Sigmoid colon (tissue), 7 donors: ENCODE measurements around the gene CASKIN2. TPM values are rescaled to one million over a fixed set of nuclear protein-coding genes. Genes with fewer than 3 reads are reported as not detected.
A peak's percentile ranks its signal among the peaks of the same experiment; 100 is the strongest.

Source experiments
- DNase-seq: peaks from one replicate; pipeline ENCODE4 v3.0.0-alpha.2; 2019
- H3K27ac ChIP-seq, 4 donors: fragments of 200-600 bp; sonication (generic); one replicate each; pipeline ENCODE4 v1.5.1; 2016 to 2019; ENCODE audit warnings: mild to moderate bottlenecking in 1 of 4
- H3K27me3 ChIP-seq, 3 donors: fragments of 200-600 bp; sonication (generic); one replicate each; pipeline ENCODE4 v1.5.1; 2019; ENCODE audit warnings: mild to moderate bottlenecking in 1 of 3
- H3K36me3 ChIP-seq, 4 donors: fragments of 200-600 bp; sonication (generic); one replicate each; pipeline ENCODE4 v1.5.1; 2016 to 2019
- H3K4me1 ChIP-seq, 4 donors: fragments of 200-600 bp; sonication (generic); one replicate each; pipeline ENCODE4 v1.5.1; 2017 to 2019
- H3K4me3 ChIP-seq, 4 donors: fragments of 200-600 bp; sonication (generic); one replicate each; pipeline ENCODE4 v1.5.1; 2017 to 2019; ENCODE audit warnings: mild to moderate bottlenecking in 2 of 4, moderate library complexity in 1 of 4
- H3K9me3 ChIP-seq, 4 donors: fragments of 200-600 bp in 3 of 4; sonication (generic) in 3 of 4; one replicate each; pipeline versions ENCODE4 v1.5.1 to v1.6.1; 2013 to 2019
- CTCF ChIP-seq, 4 experiments: fragments of 450-650 bp in 3 of 4; fragments of 200-600 bp in 1 of 4; IDR thresholded peaks; one replicate each; pipeline ENCODE4 v1.5.1; 2016 to 2019; ENCODE audit warnings: antibody characterized with exemption in 4 of 4, mild to moderate bottlenecking in 3 of 4, moderate library complexity in 2 of 4
- EP300 ChIP-seq, 4 donors: sonication (generic); formaldehyde crosslinking; IDR thresholded peaks; one replicate each; pipeline ENCODE4 v1.6.1; 2017; ENCODE audit warnings: antibody characterized with exemption in 4 of 4
- POLR2A ChIP-seq, 2 donors: fragments of 450-650 bp; IDR thresholded peaks; one replicate each; pipeline ENCODE4 v1.6.1; 2016; ENCODE audit warnings: antibody characterized with exemption in 2 of 2, mild to moderate bottlenecking in 2 of 2, moderate library complexity in 2 of 2
- POLR2AphosphoS5 ChIP-seq, 4 donors: sonication (generic); formaldehyde crosslinking; IDR thresholded peaks; one replicate each; pipeline ENCODE4 v1.6.1; 2017; ENCODE audit warnings: antibody characterized with exemption in 4 of 4
- whole genome bisulfite sequencing, 2 donors: extraction: QIAGEN DNeasy Blood & Tissue Kit; methylation state at CpG; one replicate each; pipeline ENCODE4 v1.1.7; 2013; 5-methylcytosine and 5-hydroxymethylcytosine counted together
- intact Hi-C: fragments of 100-400 bp; cut with DNase I; formaldehyde crosslinking; loops from one replicate; pipeline ENCODE4 v1.15.1; 2023
- polyA plus RNA-seq, 3 donors: library from polyadenylated mRNA; stranded (reverse); fragments of 200-250 nt; gene quantifications; one replicate each; pipeline ENCODE4 v1.2.3, GENCODE V29; 2013
- total RNA-seq, 4 donors: library from RNA; depleted of rRNA; stranded (reverse); fragments of >200 nt; gene quantifications; one replicate each; pipeline ENCODE4 v1.1.0, GENCODE V29; 2016
- donor health status: healthy with polysubstance abuse.
- donor health status: Bipolar disorder and iron deficiency.
- donor health status: healthy.

Gene CASKIN2
- total and polyA plus RNA-seq, 7 donors, result 4.8 to 14.7 (median 10.2) TPM

GRCh38 chr17:75503976-75504346 is 11.4 kb downstream of the CASKIN2 start:
- H3K4me1 ChIP-seq, result peaks cover 0 to 45% (median 30%) of the 10 kb centered on the region in 4 donors
- no peaks in the 10 kb centered on the region for H3K27me3 ChIP-seq
- TF ChIP-seq POLR2AphosphoS5 (IDR thresholded peaks at IDR 0.05), result no peak
- no peak for TF ChIP-seq POLR2A (IDR thresholded peaks at IDR 0.05)
- no peak for TF ChIP-seq EP300 (IDR thresholded peaks at IDR 0.05)
- TF ChIP-seq CTCF (IDR thresholded peaks at IDR 0.05), result no peak
- H3K27ac ChIP-seq, result no peak overlapping the region
- DNase-seq, result no peak
- WGBS, 2 donors, result 68 to 78% methylated on average over 13 of the region's 13 CpGs
- H3K4me3 ChIP-seq, result no peak overlapping the region
- peaks cover 0 to 64% (median 36%) of the 10 kb centered on the region in 4 donors for H3K36me3 ChIP-seq
- intact Hi-C loops, result no loop called here
- H3K9me3 ChIP-seq, result no peaks in the 10 kb centered on the region

- TF ChIP-seq POLR2AphosphoS5 (IDR thresholded peaks at IDR 0.05) (no peak), POLR2A (IDR thresholded peaks at IDR 0.05) (no peak), EP300 (IDR thresholded peaks at IDR 0.05) (no peak), CTCF (IDR thresholded peaks at IDR 0.05) (no peak)
- peaks cover 0 to 45% (median 26%) of the 10 kb centered on the region in 4 donors for H3K4me1 ChIP-seq
- peaks cover 0 to 64% (median 36%) of the 10 kb centered on the region in 4 donors for H3K36me3 ChIP-seq
- no peak for DNase-seq
- intact Hi-C loops, result no loop called here
- WGBS, 2 donors, result 86 to 88% methylated on average over 23 of the region's 23 CpGs
- no peaks in the 10 kb centered on the region for H3K27me3 ChIP-seq
- peak overlapping the region in 1 of 4 donors; percentile 2 for H3K27ac ChIP-seq
- H3K4me3 ChIP-seq, result no peak overlapping the region
- H3K9me3 ChIP-seq, result no peaks in the 10 kb centered on the region
Observed at GRCh38 chr17:75503337-75503950, 11.9 kb downstream of the CASKIN2 start.

GRCh38 chr17:75502721-75503329 is 12.5 kb downstream of the CASKIN2 start:
- Histone ChIP-seq H3K27ac (peak overlapping the region in 2 of 4 donors; percentile 2 to 60), H3K9me3 (no peaks in the 10 kb centered on the region), H3K27me3 (no peaks in the 10 kb centered on the region), H3K36me3 (peaks cover 0 to 69% (median 41%) of the 10 kb centered on the region in 4 donors), H3K4me1 (peaks cover 0 to 40% (median 21%) of the 10 kb centered on the region in 4 donors), H3K4me3 (no peak overlapping the region)
- intact Hi-C loops, result no loop called here
- WGBS, 2 donors, result 93 to 94% methylated on average over 25 of the region's 25 CpGs
- DNase-seq, result no peak
- TF ChIP-seq POLR2AphosphoS5 (IDR thresholded peaks at IDR 0.05) (no peak), EP300 (IDR thresholded peaks at IDR 0.05) (no peak), CTCF (IDR thresholded peaks at IDR 0.05) (no peak), POLR2A (IDR thresholded peaks at IDR 0.05) (no peak)

- Histone ChIP-seq H3K27ac (peak overlapping the region; percentile 60 to 73 (median 66)), H3K36me3 (peaks cover 0 to 76% (median 41%) of the 10 kb centered on the region in 4 donors), H3K4me3 (no peak overlapping the region), H3K27me3 (no peaks in the 10 kb centered on the region), H3K4me1 (peaks cover 0 to 40% (median 20%) of the 10 kb centered on the region in 4 donors), H3K9me3 (no peaks in the 10 kb centered on the region)
- no peak for DNase-seq
- 90 to 92% methylated on average over 40 of the region's 40 CpGs for WGBS, 2 donors
- no peak for TF ChIP-seq POLR2A (IDR thresholded peaks at IDR 0.05)
- TF ChIP-seq CTCF (IDR thresholded peaks at IDR 0.05), result no peak
- no peak for TF ChIP-seq EP300 (IDR thresholded peaks at IDR 0.05)
- TF ChIP-seq POLR2AphosphoS5 (IDR thresholded peaks at IDR 0.05), result no peak
- intact Hi-C loops, result no loop called here
Observed at GRCh38 chr17:75502072-75502720, 13.1 kb downstream of the CASKIN2 start.
